ENCODE measurements around the gene SDF2. TPM values are rescaled to one million over a fixed set of nuclear protein-coding genes. Genes with fewer than 3 reads are reported as not detected.

SDF2 gene
- total and polyA plus RNA-seq, 9 of the 15 experiments (the other 6 are each of a cell fraction or from before 2014, with no cell fraction given): 41.2 to 132 (median 65.6) TPM

DNA sequence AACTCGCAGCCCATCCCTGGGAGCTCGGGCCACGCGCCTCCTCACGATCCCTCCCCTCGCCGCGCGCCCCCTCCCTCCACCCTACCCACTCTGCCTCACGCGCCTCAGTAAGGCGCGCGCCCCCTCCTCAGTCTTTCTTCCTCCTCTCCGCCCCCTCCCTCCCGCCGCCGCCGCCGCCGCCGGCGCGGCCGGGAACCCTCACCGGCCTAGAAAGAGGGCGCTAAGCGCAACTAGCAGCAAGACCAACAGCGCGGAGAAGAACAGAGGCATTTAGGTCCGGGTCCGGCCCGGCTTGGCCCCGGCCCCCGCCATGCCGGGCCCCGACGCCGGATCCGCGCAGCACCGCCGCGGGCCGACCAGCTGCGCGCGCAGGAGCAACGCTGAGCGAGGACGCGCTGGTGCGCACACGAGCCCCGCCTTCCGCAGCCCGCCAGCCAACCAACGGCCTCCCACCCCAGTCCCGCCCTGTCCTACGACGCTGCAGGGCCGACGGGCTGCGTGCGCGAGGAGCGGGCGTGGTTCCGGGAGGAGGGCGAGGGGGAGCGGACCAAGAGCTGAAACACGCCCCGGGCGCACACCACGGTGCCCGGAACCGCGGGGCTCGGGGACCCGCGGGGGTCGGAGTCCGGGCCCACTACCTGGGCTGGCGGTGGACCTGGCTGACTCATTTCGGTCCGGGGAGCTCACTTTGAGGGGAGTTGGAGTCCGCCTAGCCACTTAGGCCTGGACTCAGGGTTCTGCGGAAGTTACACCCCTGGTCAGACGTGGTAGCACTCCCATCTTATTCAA, 16.7 kb downstream of the SDF2 start, which contains the start of gene BLTP2 (continued):
- TF ChIP-seq, protein P1, sequence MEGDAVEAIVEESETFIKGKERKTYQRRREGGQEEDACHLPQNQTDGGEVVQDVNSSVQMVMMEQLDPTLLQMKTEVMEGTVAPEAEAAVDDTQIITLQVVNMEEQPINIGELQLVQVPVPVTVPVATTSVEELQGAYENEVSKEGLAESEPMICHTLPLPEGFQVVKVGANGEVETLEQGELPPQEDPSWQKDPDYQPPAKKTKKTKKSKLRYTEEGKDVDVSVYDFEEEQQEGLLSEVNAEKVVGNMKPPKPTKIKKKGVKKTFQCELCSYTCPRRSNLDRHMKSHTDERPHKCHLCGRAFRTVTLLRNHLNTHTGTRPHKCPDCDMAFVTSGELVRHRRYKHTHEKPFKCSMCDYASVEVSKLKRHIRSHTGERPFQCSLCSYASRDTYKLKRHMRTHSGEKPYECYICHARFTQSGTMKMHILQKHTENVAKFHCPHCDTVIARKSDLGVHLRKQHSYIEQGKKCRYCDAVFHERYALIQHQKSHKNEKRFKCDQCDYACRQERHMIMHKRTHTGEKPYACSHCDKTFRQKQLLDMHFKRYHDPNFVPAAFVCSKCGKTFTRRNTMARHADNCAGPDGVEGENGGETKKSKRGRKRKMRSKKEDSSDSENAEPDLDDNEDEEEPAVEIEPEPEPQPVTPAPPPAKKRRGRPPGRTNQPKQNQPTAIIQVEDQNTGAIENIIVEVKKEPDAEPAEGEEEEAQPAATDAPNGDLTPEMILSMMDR (IDR thresholded peaks at IDR 0.05 in 2 of 3, conservative IDR thresholded peaks at IDR 0.05 in 1 of 3; ENCODE audit: insufficient read depth in 2 of 3, low read depth in 1 of 3, low read length in 3 of 3): no peak
- TF ChIP-seq ZNF133 (CRISPR knock-in tag; IDR thresholded peaks at IDR 0.05): no peak
- TF ChIP-seq HDAC2 (IDR thresholded peaks at IDR 0.05): peak; percentile 77; the same call in 1 of the 2 replicates
- no peak for TF ChIP-seq KAT2B (IDR thresholded peaks at IDR 0.05; ENCODE audit: low read depth, low read length)
- TF ChIP-seq, protein P2, sequence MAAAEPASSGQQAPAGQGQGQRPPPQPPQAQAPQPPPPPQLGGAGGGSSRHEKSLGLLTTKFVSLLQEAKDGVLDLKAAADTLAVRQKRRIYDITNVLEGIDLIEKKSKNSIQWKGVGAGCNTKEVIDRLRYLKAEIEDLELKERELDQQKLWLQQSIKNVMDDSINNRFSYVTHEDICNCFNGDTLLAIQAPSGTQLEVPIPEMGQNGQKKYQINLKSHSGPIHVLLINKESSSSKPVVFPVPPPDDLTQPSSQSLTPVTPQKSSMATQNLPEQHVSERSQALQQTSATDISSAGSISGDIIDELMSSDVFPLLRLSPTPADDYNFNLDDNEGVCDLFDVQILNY (CRISPR knock-in tag; IDR thresholded peaks at IDR 0.05): no peak
- TF ChIP-seq, protein P3, sequence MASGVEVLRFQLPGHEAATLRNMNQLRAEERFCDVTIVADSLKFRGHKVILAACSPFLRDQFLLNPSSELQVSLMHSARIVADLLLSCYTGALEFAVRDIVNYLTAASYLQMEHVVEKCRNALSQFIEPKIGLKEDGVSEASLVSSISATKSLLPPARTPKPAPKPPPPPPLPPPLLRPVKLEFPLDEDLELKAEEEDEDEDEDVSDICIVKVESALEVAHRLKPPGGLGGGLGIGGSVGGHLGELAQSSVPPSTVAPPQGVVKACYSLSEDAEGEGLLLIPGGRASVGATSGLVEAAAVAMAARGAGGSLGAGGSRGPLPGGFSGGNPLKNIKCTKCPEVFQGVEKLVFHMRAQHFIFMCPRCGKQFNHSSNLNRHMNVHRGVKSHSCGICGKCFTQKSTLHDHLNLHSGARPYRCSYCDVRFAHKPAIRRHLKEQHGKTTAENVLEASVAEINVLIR (CRISPR knock-in tag; IDR thresholded peaks at IDR 0.05): peak; percentile 56; the same call in 1 of the 2 replicates
- no peak for TF ChIP-seq ZNF668 (CRISPR knock-in tag; IDR thresholded peaks at IDR 0.05)
- TF ChIP-seq CBX3 (IDR thresholded peaks at IDR 0.05; ENCODE audit: borderline replicate concordance in 1 of 2, low read length in 2 of 2): no peak
- TF ChIP-seq, protein P4, sequence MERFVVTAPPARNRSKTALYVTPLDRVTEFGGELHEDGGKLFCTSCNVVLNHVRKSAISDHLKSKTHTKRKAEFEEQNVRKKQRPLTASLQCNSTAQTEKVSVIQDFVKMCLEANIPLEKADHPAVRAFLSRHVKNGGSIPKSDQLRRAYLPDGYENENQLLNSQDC (CRISPR knock-in tag; IDR thresholded peaks at IDR 0.05): peak; percentile 80; the same call in 1 of the 2 replicates
- TF ChIP-seq ZNF444 (CRISPR knock-in tag; IDR thresholded peaks at IDR 0.05): no peak
- TF ChIP-seq HNRNPUL1 (IDR thresholded peaks at IDR 0.05; ENCODE audit: low read length): no peak
- TF ChIP-seq, protein P5, sequence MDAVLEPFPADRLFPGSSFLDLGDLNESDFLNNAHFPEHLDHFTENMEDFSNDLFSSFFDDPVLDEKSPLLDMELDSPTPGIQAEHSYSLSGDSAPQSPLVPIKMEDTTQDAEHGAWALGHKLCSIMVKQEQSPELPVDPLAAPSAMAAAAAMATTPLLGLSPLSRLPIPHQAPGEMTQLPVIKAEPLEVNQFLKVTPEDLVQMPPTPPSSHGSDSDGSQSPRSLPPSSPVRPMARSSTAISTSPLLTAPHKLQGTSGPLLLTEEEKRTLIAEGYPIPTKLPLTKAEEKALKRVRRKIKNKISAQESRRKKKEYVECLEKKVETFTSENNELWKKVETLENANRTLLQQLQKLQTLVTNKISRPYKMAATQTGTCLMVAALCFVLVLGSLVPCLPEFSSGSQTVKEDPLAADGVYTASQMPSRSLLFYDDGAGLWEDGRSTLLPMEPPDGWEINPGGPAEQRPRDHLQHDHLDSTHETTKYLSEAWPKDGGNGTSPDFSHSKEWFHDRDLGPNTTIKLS (IDR thresholded peaks at IDR 0.05; ENCODE audit: borderline replicate concordance, low read depth): peak; percentile 64; the same call in 1 of the 2 replicates
- TF ChIP-seq MEF2A (IDR thresholded peaks at IDR 0.05; ENCODE audit: control insufficient read depth, low read depth, low read length): no peak
- no peak for TF ChIP-seq TAL1 (IDR thresholded peaks at IDR 0.05)
- no peak for TF ChIP-seq KDM1A (IDR thresholded peaks at IDR 0.05)
- no peak for TF ChIP-seq BCOR (IDR thresholded peaks at IDR 0.05)
- TF ChIP-seq NR1H2 (CRISPR knock-in tag; IDR thresholded peaks at IDR 0.05): no peak
- peak; percentile 36; the same call in 1 of the 2 replicates for TF ChIP-seq SAFB (IDR thresholded peaks at IDR 0.05; ENCODE audit: borderline replicate concordance, low read depth, low read length)
- TF ChIP-seq, protein P6, sequence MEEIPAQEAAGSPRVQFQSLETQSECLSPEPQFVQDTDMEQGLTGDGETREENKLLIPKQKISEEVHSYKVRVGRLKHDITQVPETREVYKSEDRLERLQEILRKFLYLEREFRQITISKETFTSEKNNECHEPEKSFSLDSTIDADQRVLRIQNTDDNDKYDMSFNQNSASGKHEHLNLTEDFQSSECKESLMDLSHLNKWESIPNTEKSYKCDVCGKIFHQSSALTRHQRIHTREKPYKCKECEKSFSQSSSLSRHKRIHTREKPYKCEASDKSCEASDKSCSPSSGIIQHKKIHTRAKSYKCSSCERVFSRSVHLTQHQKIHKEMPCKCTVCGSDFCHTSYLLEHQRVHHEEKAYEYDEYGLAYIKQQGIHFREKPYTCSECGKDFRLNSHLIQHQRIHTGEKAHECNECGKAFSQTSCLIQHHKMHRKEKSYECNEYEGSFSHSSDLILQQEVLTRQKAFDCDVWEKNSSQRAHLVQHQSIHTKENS (CRISPR knock-in tag; IDR thresholded peaks at IDR 0.05): no peak
- TF ChIP-seq CBFA2T3 (IDR thresholded peaks at IDR 0.05): no peak
- TF ChIP-seq SMAD1 (IDR thresholded peaks at IDR 0.05; ENCODE audit: low read depth, low read length, partially characterized antibody): peak; percentile 87
- no peak for TF ChIP-seq ZNF124 (CRISPR knock-in tag; IDR thresholded peaks at IDR 0.05)
- no peak for TF ChIP-seq ZBTB8A (IDR thresholded peaks at IDR 0.05; ENCODE audit: partially characterized antibody)
